NCI-H2196 treated with DMSO at 0.1 percent for 48 hours (cell line): ENCODE measurements around the gene HOXC5.

ENCODE experiments used
- DNase-seq: peaks from one replicate; lab custom pipeline; 2025; ENCODE audit not compliant: unreplicated experiment; lab: John Stamatoyannopoulos, UW

Gene HOXC5

GRCh38 chr12:54032627-54033100 is at the start of gene HOXC5:
Gene HOXC5, plus strand, starts transcription at chr12:54033050. Its CDS starts 73 bp downstream, at chr12:54033123.
- DNase-seq: peak; percentile 63

- no peak for DNase-seq
Measured at GRCh38 chr12:53983568-53983949, 49.3 kb upstream of the HOXC5 start.

GRCh38 chr12:53983950-53984572 is 48.8 kb upstream of the HOXC5 start:
- DNase-seq: no peak

DNA sequence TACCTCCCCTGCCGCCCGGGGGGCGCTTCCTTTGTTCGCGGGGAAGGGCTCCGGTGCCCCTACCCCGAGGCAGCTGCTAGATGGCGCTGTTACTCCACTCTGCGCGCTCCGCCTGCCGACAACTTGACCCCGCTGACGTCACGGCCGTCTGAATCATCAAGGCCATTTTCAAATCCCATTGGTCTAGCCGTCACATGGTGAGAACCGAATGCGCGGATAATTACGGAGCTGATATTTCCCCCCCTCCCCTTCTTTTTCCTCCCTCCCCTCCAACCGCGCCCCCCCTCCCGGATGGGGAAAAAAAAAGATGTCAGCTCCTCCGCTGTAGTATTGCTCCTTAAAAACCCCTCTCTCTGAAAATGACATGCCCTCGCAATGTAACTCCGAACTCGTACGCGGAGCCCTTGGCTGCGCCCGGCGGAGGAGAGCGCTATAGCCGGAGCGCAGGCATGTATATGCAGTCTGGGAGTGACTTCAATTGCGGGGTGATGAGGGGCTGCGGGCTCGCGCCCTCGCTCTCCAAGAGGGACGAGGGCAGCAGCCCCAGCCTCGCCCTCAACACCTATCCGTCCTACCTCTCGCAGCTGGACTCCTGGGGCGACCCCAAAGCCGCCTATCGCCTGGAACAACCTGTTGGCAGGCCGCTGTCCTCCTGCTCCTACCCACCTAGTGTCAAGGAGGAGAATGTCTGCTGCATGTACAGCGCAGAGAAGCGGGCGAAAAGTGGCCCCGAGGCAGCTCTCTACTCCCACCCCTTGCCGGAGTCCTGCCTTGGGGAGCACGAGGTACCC is 47.8 kb upstream of the HOXC5 start, which contains the start of gene HOXC10:
TSS of gene HOXC10 (plus strand) at position 246 of the 791 bp plus-strand sequence. CDS start at position 360, 114 bp downstream.
- peak; percentile 89 for DNase-seq

- DNase-seq: no peak
Measured at GRCh38 chr12:53985692-53985993, 47.2 kb upstream of the HOXC5 start.

DNA sequence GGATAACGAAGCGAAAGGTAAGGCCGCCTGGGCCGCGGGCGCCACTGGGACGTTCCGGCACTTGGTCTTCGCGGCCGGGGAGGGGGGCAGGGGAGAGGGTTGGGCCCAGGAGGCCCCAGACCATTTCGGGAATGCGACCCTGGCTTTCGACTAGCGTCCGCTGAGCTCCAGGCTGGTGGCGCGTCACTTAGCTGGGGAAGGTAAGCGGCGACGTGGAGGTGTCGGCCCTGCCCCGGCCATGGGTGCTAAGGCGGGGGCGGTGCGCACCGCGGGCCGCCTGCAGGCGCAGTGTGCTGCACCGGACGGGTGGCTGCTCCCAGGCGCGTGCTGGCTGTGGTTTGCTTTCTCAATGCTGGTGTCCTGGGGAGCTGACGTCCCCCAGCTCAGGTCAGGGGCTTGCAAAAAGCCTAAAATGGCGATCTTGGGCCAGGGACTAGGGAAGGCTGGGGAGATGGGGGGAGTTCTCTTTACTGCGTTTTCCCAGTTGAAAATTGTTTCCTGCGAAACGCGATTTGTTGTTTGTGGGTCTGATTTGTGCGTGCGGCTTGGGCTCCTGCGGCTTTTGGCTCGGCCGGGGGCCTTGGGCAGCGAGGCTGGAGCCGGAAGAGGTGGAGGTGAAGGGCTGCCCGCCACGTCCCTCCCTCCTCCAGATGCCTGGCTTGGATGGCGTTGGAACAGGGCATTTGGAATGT is 46.7 kb upstream of the HOXC5 start:
- DNase-seq: no peak

- no peak for DNase-seq
Measured at GRCh38 chr12:53986686-53987483, 46.0 kb upstream of the HOXC5 start.

DNA sequence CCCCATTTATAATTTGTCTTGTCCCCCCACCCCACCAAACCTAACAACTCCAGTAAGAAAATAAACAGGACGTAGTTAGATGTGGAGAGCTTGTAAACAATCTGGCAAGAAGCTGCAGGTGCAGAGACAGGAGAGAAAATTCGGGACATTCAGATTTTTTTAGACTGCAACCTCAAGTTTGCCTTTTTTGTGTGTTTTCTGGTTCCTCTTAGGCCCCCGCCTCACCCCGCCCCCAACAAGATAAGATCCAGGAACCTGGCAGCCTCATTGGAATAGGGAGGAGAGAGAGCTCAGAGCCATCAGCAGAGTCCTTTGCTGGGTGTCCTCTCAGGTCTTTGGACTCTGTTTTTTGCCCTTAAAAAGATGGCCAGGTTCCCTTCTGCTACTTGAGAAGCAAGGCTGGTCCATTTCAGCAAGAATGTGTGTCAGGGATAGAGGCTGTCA is 45.0 kb upstream of the HOXC5 start:
- no peak for DNase-seq

DNA sequence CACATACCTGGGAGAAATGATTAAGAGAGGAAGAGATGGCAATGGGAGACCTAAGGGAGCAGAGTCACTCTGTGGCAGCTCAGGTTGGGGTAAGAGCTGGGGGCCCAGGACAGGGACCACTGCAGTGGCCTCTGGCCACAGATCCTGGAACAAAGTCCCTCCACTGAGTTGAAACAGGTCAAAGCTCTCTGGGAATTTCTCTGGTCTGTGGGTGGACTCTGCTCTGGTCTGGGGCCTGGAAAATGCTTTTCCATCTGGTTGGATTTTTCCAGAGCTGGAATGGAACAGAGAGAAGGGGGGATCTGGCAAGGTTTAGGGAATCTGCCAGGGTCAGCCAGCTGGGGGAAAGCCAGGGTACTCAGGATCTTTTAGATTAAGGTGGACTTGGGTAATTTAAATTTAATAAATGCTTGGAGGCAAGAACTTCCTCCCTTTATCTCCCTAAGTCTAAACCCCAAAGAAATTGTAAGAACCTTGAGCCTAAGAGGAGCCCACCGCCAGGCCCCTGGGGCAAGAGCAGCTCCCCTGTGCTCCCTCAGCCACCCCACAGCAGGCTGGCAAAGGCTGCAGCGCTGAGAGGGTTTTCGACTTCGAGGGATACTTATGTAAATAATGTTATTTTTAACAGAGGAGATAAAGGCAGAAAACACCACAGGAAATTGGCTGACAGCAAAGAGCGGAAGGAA is 44.2 kb upstream of the HOXC5 start:
- no peak for DNase-seq

DNA sequence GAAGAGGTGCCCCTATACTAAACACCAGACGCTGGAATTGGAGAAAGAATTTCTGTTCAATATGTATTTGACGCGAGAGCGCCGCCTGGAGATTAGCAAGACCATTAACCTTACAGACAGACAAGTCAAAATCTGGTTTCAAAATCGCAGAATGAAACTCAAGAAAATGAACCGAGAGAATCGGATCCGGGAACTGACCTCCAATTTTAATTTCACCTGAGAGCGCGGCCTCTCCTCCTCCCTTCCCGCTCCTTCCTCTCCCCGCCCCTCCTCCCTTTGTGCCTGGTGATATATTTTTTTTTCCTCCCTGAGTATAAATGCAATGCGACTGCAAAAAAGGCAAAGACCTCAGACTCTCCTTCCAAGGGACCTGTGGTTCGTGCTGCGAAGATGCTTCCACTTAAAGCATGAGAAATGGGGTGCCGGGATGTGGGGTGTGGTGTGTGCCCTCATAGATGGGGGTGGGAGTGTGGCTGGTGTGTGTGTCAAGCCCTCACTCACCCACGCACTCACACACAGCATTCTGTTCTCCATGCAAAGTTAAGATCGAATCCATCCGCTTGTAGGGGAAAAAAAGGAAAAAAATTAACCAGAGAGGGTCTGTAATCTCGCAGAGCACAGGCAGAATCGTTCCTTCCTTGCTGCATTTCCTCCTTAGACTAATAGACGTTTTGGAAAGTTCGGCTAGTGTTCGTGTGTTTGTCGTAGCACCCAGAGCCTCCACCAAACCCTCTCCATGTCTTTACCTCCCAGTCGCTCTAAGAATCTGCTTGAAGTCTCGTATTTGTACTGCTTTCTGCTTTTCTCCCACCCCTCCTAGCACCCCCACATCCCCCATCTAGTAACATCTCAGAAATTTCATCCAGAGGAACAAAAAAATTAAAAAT is 43.4 kb upstream of the HOXC5 start:
- DNase-seq: no peak

GRCh38 chr12:53990311-53991076 is 42.4 kb upstream of the HOXC5 start:
- no peak for DNase-seq

DNA sequence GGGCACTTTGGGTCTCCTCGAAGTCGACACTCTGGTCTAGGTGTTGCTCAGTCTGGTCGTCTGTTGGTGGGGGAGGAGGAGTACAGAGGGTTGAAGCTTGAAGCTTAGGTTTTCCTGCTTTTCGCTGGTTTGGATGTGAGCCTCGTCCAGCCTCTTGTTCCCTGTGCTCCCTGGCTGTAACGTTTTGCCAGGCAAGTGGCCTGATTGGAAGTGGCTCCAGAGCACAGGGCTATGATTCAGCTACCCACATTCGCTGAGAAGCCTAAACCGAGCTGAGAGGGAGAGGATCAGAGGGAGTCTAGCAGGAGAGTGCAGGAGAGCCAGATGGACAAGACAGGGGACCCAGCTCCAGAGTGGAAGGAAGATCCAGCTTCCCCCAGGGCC is 41.8 kb upstream of the HOXC5 start:
- DNase-seq: no peak

DNA sequence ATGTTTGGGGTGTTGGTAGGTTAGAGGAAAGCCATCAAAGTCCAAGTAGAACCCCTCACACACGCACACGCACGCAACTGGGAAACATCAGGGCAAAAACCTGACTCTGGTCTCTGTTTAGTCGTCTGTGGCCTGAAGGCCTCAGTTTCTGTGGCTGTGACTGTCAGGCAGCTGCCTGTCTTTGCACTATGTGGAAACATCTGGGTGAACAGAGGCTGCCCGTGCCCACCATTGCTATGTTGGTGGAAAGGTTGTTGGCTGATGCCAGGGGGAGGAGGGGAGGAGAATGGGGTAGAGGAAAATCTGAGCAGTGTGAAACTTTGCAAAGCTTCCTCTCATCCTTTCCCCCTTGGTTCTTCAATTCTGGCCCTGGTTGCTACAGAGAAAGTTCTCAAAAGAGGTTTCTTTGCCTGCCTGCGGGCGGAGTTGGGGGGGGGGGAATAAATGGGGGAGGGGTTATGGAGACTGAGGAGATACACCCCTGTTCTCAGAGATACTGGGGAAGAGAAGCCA is 40.4 kb upstream of the HOXC5 start:
- no peak for DNase-seq

GRCh38 chr12:53993162-53994008 is 39.5 kb upstream of the HOXC5 start:
- DNase-seq: no peak

DNA sequence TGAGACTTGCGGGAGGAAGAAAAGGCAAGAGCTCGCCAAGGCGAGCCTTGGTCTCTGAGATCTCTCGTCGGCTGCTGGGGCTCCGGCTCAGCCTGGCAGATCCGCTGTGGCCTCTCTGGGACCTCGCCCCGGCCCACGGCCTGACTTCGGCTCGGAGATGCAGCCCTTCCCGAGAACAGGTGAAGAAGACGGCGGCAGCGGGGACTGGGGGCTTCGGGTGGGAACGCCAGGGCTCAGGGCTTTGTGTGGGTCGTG is 38.9 kb upstream of the HOXC5 start:
- DNase-seq: no peak

GRCh38 chr12:53994264-53995001 is 38.4 kb upstream of the HOXC5 start:
- DNase-seq: no peak

DNA sequence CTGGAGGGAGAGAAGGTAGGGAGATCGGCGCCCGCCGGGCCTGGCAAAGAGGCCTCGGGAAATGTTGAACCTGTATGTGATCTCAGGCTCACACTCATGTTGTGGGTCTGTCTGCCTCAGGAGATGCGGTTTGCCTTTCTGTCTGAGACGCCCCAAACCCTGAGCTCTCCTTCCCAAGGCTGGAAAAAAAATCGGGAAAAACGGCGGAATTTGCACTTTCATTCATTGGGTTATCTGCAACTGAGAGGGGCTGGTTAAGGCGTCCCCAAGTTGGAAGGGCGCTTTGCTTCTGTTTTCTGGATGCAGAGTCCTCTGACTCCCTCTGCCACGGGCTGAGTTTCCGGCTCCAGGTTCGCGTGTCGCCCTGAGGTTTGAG is 37.9 kb upstream of the HOXC5 start:
- DNase-seq: no peak
